RPMI7951 (cell line): ENCODE measurements around the gene CRYZL1. TPM values are rescaled to one million over a fixed set of nuclear protein-coding genes. Genes with fewer than 3 reads are reported as not detected.

Experiments
- DNase-seq: peaks from one replicate; pipeline ENCODE4 v3.0.0-alpha.2; 2012; ENCODE audit warnings: low read depth
- total RNA-seq: library from RNA; depleted of rRNA; stranded (reverse); fragments of >200 nt; shearing (Covaris generic); gene quantifications from 2 replicates; pipeline ENCODE4 v1.2.3, GENCODE V29; 2014

Gene CRYZL1
- total RNA-seq, 1 experiment from 2014 or later: 11.9 TPM

DNA sequence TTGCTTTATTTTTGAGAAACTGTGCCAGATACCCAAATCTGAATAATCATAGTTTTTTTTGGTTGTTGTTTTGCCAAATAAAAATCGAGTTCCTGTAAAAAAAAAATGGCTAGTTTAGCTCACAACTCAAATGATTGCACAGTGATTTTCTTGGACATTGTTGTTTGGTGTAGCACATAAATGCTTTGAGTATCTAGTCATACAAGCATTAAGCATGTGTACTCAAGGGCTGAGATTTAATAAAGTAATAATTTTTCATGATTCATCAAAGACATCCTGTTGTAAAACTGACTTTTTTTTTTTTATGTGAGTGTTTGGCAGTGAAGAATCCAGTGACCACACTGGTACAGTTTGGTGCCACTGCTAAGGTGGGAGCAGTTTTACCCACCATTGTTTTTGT, 19.6 kb upstream of the CRYZL1 start:
- DNase-seq: no peak

- DNase-seq: no peak
Measured at GRCh38 chr21:33660406-33660805, 18.9 kb upstream of the CRYZL1 start.

DNA sequence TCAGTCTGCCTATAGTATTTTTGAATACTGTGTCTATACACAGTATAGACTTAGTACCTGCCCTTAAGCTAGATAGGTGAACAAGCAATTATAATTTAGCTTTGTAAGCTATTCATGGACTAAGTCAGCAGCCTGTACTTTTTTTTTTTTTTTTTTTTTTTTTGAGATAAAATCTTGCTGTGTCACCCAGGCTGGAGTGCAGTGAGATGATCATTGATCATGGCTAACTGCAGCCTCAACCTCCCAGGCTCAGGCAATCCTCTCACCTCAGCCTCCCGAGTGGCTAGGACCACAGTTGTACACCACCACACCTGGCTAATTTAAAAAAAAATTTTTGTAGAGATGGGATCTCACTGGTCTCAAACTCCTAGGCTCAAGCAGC, 18.0 kb upstream of the CRYZL1 start:
- no peak for DNase-seq

- no peak for DNase-seq
Measured at GRCh38 chr21:33658919-33659567, 17.5 kb upstream of the CRYZL1 start.

- DNase-seq: no peak
Measured at GRCh38 chr21:33657124-33657820, 15.7 kb upstream of the CRYZL1 start.

- DNase-seq: peak; percentile 84
Measured at GRCh38 chr21:33655588-33656221, 14.2 kb upstream of the CRYZL1 start.

GRCh38 chr21:33654412-33654811, 12.9 kb upstream of the CRYZL1 start:
- DNase-seq: no peak

DNA sequence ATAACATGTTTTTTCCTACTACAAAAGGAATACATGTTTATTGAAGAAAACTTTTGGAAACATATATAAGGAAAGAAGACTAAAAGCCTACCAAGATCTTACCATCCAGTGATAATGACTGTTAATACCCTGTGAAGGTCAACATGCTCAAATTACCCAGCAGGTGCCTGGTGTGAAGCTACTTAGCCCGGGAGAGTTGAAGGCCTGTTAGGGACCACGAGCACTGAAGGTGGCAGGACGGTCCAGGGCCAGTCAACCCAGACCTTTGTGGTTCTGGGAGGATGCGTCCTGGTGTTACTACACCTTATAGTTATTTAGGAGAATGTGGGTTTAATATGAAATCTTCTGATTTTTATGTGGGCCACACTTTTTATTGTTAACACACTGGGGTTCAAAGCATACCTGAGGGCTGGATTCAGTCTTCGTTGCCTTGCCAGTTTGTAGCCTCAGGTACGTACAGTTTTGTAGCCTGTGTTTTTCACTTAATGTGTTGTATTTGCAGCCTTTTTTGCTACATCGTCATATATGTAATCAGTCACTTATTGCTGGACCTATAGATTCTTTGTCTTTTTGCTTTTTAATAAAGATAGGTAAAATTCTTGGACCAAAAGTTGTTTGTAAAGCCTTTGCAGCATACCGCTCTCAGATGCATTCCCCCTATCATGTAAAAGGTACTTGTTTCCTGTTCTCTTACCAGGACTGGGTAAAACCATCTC, 10.6 kb upstream of the CRYZL1 start:
- no peak for DNase-seq

GRCh38 chr21:33650929-33651509, 9.5 kb upstream of the CRYZL1 start:
- no peak for DNase-seq

DNA sequence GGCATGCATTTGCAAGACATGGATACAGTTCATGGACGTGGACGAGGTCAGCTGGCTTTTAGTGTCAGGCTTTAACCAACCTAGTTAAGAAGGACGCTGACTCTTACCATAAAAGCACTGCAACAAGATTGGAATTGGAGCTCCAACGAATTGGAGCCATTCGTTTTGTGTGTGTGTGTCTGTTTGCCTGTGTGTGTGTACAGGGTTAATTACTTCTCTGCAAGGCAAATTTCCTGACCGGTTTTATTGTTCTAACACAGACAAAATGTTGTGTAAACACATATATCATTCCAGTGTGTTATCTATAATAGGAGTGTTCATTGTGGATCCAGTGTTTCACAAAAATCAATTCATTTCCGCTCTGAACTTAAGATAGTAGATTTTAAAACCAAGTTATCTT, 8.7 kb upstream of the CRYZL1 start:
- DNase-seq: no peak

GRCh38 chr21:33648555-33648954, 7.0 kb upstream of the CRYZL1 start:
- DNase-seq: no peak

GRCh38 chr21:33647587-33647986, 6.0 kb upstream of the CRYZL1 start:
- DNase-seq: no peak

DNA sequence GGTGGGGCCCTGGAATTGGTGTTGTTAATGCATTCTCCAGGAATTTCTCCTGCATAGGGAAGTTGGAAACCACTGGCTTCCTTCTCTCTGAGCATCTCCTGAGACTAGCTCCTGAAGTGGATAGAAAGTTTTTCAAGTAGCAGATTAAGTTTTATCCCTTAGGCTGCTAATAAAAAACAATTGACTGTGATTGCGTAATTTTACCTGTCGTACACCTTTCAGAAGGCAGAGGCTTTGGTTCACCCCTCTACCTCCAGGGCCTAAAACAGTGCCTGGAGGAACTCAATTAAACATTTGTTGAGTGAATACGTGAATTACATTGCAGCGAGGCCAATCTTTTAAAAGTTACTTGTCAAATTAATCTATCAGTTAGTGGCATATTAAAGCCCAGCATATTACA, 4.2 kb upstream of the CRYZL1 start:
- no peak for DNase-seq

GRCh38 chr21:33644383-33645074, 3.0 kb upstream of the CRYZL1 start:
- DNase-seq: no peak

DNA sequence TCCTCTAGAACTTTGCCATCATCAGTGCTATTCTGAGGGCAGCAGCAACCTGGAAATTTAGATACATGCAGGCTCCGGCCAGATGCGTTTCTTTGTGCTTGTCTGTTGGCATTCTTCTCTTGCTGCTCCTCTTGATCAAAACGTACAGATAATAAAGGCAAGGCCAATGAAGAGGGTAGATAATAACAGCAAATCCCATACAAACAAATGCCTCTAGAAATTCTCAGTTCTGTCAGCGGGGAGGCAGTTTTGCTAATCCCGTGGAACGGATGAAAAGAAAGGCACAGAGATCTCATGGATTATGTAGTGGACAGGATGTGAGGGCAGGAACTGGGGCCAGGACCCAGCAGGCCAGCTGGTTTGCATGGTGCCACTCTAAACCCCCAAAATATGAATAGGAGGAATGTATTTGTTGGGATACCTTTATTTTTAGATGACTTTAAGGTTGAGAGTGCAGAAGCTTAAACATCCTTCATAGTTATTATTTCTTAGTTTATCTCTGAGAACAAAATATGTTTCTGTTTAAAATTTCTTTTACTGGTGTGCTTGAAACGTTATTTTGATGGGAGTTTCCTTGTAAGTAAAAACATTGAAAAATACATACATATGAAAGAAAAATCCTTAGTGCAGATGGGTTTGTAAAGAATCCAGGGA, 2.2 kb upstream of the CRYZL1 start:
- peak; percentile 30 for DNase-seq

DNA sequence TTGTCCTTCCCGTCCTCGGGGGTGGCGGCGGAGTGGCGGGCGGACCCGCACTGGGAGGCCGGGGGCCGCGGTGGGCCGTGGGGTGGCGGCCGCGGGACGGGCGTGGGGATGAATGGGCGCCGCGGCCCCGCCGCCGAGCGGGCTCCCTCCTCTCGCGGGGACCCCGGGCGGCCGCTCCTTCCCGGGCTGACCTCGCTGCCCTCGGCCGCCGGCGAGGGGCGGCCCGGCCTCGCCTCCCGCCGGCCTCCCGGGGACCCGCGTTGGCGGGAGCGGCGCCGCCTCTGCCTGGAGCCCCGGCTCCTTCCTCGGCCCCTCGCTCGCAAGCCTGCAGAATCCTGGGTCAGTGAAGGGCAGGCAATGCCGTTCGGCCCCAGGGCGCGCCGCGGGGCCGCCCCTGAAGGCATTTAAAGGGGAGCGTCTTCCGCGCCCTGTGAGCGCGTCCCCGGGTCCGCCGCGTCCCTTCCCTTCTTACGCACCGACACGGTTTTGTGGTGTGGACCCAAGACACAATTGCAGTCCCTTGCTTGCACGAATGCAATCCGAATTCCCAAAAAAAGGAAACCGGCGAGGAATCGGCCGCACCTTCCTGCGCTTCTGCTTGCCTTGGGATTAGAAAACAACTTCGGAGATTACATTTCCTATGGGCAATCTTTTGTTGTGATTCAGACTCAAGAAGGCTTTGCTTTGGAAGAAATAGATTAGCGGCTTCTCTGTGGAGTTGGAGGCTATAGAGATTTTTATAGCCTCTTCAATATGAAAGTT, 1.5 kb upstream of the CRYZL1 start:
- DNase-seq: peak; percentile 16

GRCh38 chr21:33642027-33642895, 720 bp upstream of the CRYZL1 start, which contains the start of gene ITSN1:
ITSN1 (plus strand) TSS chr21:33642501; CDS start chr21:33718829, 76,328 bp downstream.
- DNase-seq: peak; percentile 98

GRCh38 chr21:33640697-33641351, 717 bp downstream of the CRYZL1 start:
- peak; percentile 27 for DNase-seq

GRCh38 chr21:33634254-33634653, 7.3 kb downstream of the CRYZL1 start:
- DNase-seq: no peak
